ENCODE data around the gene PLPPR1.

GRCh38 chr9:101312661-101313060 lies 284.1 kb downstream of the PLPPR1 start:
- no peak for TF ChIP-seq CTCF (conservative IDR thresholded peaks at IDR 0.05 in 1 of 2, IDR thresholded peaks at IDR 0.05 in 1 of 2; ENCODE audit: low read depth in 1 of 2, low read length in 2 of 2)
- no peak for TF ChIP-seq EZH2 (IDR thresholded peaks at IDR 0.05; ENCODE audit: low read length, missing control alignments)
